Measurements from ENCODE around the gene MAPKAP1. TPM values are rescaled to one million over a fixed set of nuclear protein-coding genes. Genes with fewer than 3 reads are reported as not detected.

The MAPKAP1 gene
- total and polyA plus RNA-seq, 3 experiments from 2014 or later: 64.7 to 119 (median 111) TPM

GRCh38 chr9:125621170-125621569 is 85.8 kb downstream of the MAPKAP1 start:
- Mint-ChIP-seq H3K27me3 (no peaks in the 10 kb centered on the region), H3K36me3 (peaks cover 0 to 2% (median 1%) of the 10 kb centered on the region in 3 donors), H3K4me1 (peaks cover 20 to 35% (median 22%) of the 10 kb centered on the region in 3 donors), H3K9me3 (no peaks in the 10 kb centered on the region), H3K4me3 (no peak overlapping the region), H3K27ac (no peak overlapping the region)
- no peak for DNase-seq
- ChIA-PET CTCF (no interaction called here), POLR2A (no interaction called here)
- Histone ChIP-seq H3K4me3 (ENCODE audit: low read length) (no peak overlapping the region), H3K4me1 (ENCODE audit: insufficient read depth, low read length) (no peaks in the 10 kb centered on the region), H3K27ac (ENCODE audit: low read depth, low read length) (no peak overlapping the region), H3K36me3 (ENCODE audit: insufficient read depth, low read length) (no peaks in the 10 kb centered on the region), H3K27me3 (ENCODE audit: insufficient read depth, low read length, poor library complexity, severe bottlenecking) (no peaks in the 10 kb centered on the region), H3K9me3 (ENCODE audit: low read length) (no peaks in the 10 kb centered on the region)

GRCh38 chr9:125620216-125620615 is 86.8 kb downstream of the MAPKAP1 start:
- Mint-ChIP-seq H3K27me3 (no peaks in the 10 kb centered on the region), H3K36me3 (peaks cover 0 to 2% (median 0%) of the 10 kb centered on the region in 3 donors), H3K4me3 (no peak overlapping the region), H3K4me1 (peaks cover 21 to 31% (median 25%) of the 10 kb centered on the region in 3 donors), H3K27ac (no peak overlapping the region), H3K9me3 (no peaks in the 10 kb centered on the region)
- Histone ChIP-seq H3K4me1 (ENCODE audit: insufficient read depth, low read length) (no peaks in the 10 kb centered on the region), H3K4me3 (ENCODE audit: low read length) (no peak overlapping the region), H3K27ac (ENCODE audit: low read depth, low read length) (no peak overlapping the region), H3K36me3 (ENCODE audit: insufficient read depth, low read length) (no peaks in the 10 kb centered on the region), H3K9me3 (ENCODE audit: low read length) (no peaks in the 10 kb centered on the region), H3K27me3 (ENCODE audit: insufficient read depth, low read length, poor library complexity, severe bottlenecking) (no peaks in the 10 kb centered on the region)
- ChIA-PET CTCF (no interaction called here), POLR2A (no interaction called here)
- no peak for DNase-seq

DNA sequence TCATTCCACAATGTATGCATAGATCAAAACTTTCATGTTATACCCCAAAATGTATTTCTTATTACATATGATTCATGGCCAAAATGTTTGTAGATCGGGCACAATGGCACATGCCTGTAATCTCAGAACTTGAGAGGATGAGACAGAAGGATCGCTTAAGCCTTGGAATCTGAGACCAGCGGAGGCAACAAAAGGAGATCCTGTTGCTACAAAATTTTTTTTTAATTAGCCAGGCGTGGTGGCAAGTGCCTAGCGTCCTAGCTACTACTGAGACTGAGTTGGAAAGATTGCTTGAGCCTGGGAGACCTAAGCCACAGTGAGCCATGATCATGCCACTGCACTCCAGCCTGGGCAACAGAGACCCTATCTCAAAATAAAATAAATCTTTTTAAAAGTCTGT is 89.9 kb downstream of the MAPKAP1 start:
- H3K4me1 Mint-ChIP-seq: peaks cover 30 to 45% (median 35%) of the 10 kb centered on the region in 3 donors
- H3K4me1 ChIP-seq (ENCODE audit: insufficient read depth, low read length): no peaks in the 10 kb centered on the region
- H3K27me3 Mint-ChIP-seq: no peaks in the 10 kb centered on the region
- DNase-seq: no peak
- H3K27me3 ChIP-seq (ENCODE audit: insufficient read depth, low read length, poor library complexity, severe bottlenecking): no peaks in the 10 kb centered on the region
- H3K4me3 ChIP-seq (ENCODE audit: low read length): no peak overlapping the region
- no peaks in the 10 kb centered on the region for H3K9me3 Mint-ChIP-seq
- H3K9me3 ChIP-seq (ENCODE audit: low read length): no peaks in the 10 kb centered on the region
- H3K27ac Mint-ChIP-seq: no peak overlapping the region
- peaks cover 0 to 2% (median 0%) of the 10 kb centered on the region in 3 donors for H3K36me3 Mint-ChIP-seq
- no peak overlapping the region for H3K27ac ChIP-seq (ENCODE audit: low read depth, low read length)
- H3K36me3 ChIP-seq (ENCODE audit: insufficient read depth, low read length): no peaks in the 10 kb centered on the region
- ChIA-PET POLR2A (no interaction called here), CTCF (no interaction called here)
- no peak overlapping the region for H3K4me3 Mint-ChIP-seq

GRCh38 chr9:125613141-125613540 is 93.9 kb downstream of the MAPKAP1 start:
- Mint-ChIP-seq H3K4me1 (peaks cover 33 to 61% (median 55%) of the 10 kb centered on the region in 3 donors), H3K27ac (peak overlapping the region in 1 of 8 donors; percentile 5), H3K9me3 (no peaks in the 10 kb centered on the region), H3K27me3 (no peaks in the 10 kb centered on the region), H3K36me3 (peaks cover 0 to 3% (median 0%) of the 10 kb centered on the region in 3 donors), H3K4me3 (no peak overlapping the region)
- CTCF ChIA-PET: no interaction called here
- POLR2A ChIA-PET: no interaction called here
- Histone ChIP-seq H3K27me3 (ENCODE audit: insufficient read depth, low read length, poor library complexity, severe bottlenecking) (no peaks in the 10 kb centered on the region), H3K36me3 (ENCODE audit: insufficient read depth, low read length) (no peaks in the 10 kb centered on the region), H3K4me1 (ENCODE audit: insufficient read depth, low read length) (no peaks in the 10 kb centered on the region), H3K27ac (ENCODE audit: low read depth, low read length) (no peak overlapping the region), H3K9me3 (ENCODE audit: low read length) (no peaks in the 10 kb centered on the region), H3K4me3 (ENCODE audit: low read length) (no peak overlapping the region)
- DNase-seq: no peak

GRCh38 chr9:125612616-125613015 is 94.4 kb downstream of the MAPKAP1 start:
- no peaks in the 10 kb centered on the region for H3K9me3 Mint-ChIP-seq
- DNase-seq: no peak
- ChIA-PET CTCF (no interaction called here), POLR2A (no interaction called here)
- H3K27ac ChIP-seq (ENCODE audit: low read depth, low read length): no peak overlapping the region
- no peaks in the 10 kb centered on the region for H3K36me3 ChIP-seq (ENCODE audit: insufficient read depth, low read length)
- no peaks in the 10 kb centered on the region for H3K27me3 Mint-ChIP-seq
- no peaks in the 10 kb centered on the region for H3K4me1 ChIP-seq (ENCODE audit: insufficient read depth, low read length)
- no peaks in the 10 kb centered on the region for H3K27me3 ChIP-seq (ENCODE audit: insufficient read depth, low read length, poor library complexity, severe bottlenecking)
- no peak overlapping the region for H3K4me3 ChIP-seq (ENCODE audit: low read length)
- peaks cover 0 to 3% (median 0%) of the 10 kb centered on the region in 3 donors for H3K36me3 Mint-ChIP-seq
- peak overlapping the region in 1 of 8 donors; percentile 5 for H3K27ac Mint-ChIP-seq
- H3K4me1 Mint-ChIP-seq: peaks cover 33 to 61% (median 54%) of the 10 kb centered on the region in 3 donors
- H3K9me3 ChIP-seq (ENCODE audit: low read length): no peaks in the 10 kb centered on the region
- H3K4me3 Mint-ChIP-seq: no peak overlapping the region

GRCh38 chr9:125611121-125611765 is 95.8 kb downstream of the MAPKAP1 start:
- Histone ChIP-seq H3K4me3 (ENCODE audit: low read length) (no peak overlapping the region), H3K9me3 (ENCODE audit: low read length) (no peaks in the 10 kb centered on the region), H3K27ac (ENCODE audit: low read depth, low read length) (no peak overlapping the region), H3K4me1 (ENCODE audit: insufficient read depth, low read length) (no peaks in the 10 kb centered on the region), H3K36me3 (ENCODE audit: insufficient read depth, low read length) (no peaks in the 10 kb centered on the region), H3K27me3 (ENCODE audit: insufficient read depth, low read length, poor library complexity, severe bottlenecking) (no peaks in the 10 kb centered on the region)
- ChIA-PET CTCF (no interaction called here), POLR2A (no interaction called here)
- no peak overlapping the region for H3K4me3 Mint-ChIP-seq
- H3K9me3 Mint-ChIP-seq: no peaks in the 10 kb centered on the region
- H3K36me3 Mint-ChIP-seq: peaks cover 0 to 3% (median 0%) of the 10 kb centered on the region in 3 donors
- DNase-seq: no peak
- H3K27ac Mint-ChIP-seq: peak overlapping the region in 2 of 8 donors; percentile 22 to 48
- no peaks in the 10 kb centered on the region for H3K27me3 Mint-ChIP-seq
- peaks cover 30 to 55% (median 50%) of the 10 kb centered on the region in 3 donors for H3K4me1 Mint-ChIP-seq

- Histone ChIP-seq H3K4me3 (ENCODE audit: low read length) (no peak overlapping the region), H3K27ac (ENCODE audit: low read depth, low read length) (no peak overlapping the region), H3K4me1 (ENCODE audit: insufficient read depth, low read length) (no peaks in the 10 kb centered on the region), H3K9me3 (ENCODE audit: low read length) (no peaks in the 10 kb centered on the region), H3K36me3 (ENCODE audit: insufficient read depth, low read length) (no peaks in the 10 kb centered on the region), H3K27me3 (ENCODE audit: insufficient read depth, low read length, poor library complexity, severe bottlenecking) (no peaks in the 10 kb centered on the region)
- no peak for DNase-seq
- Mint-ChIP-seq H3K27me3 (no peaks in the 10 kb centered on the region), H3K36me3 (peaks cover 0 to 4% (median 0%) of the 10 kb centered on the region in 3 donors), H3K9me3 (no peaks in the 10 kb centered on the region), H3K4me3 (no peak overlapping the region), H3K4me1 (peaks cover 29 to 59% (median 54%) of the 10 kb centered on the region in 3 donors), H3K27ac (no peak overlapping the region)
- ChIA-PET POLR2A (no interaction called here), CTCF (interaction anchor here (1.2 kb wide), 1 partner anchor 9 kb away, joined by 4 read pairs; no protein-coding TSS in a partner anchor)
These were observed 97.3 kb downstream of the MAPKAP1 start for GRCh38 chr9:125609744-125610143.

- Mint-ChIP-seq H3K4me3 (no peak overlapping the region), H3K9me3 (no peaks in the 10 kb centered on the region), H3K27ac (no peak overlapping the region), H3K4me1 (peaks cover 29 to 62% (median 54%) of the 10 kb centered on the region in 3 donors), H3K27me3 (no peaks in the 10 kb centered on the region), H3K36me3 (peaks cover 0 to 4% (median 0%) of the 10 kb centered on the region in 3 donors)
- no peaks in the 10 kb centered on the region for H3K27me3 ChIP-seq (ENCODE audit: insufficient read depth, low read length, poor library complexity, severe bottlenecking)
- H3K4me1 ChIP-seq (ENCODE audit: insufficient read depth, low read length): no peaks in the 10 kb centered on the region
- no peaks in the 10 kb centered on the region for H3K36me3 ChIP-seq (ENCODE audit: insufficient read depth, low read length)
- CTCF ChIA-PET: no interaction called here
- no peak overlapping the region for H3K4me3 ChIP-seq (ENCODE audit: low read length)
- no peak for DNase-seq
- POLR2A ChIA-PET: no interaction called here
- no peak overlapping the region for H3K27ac ChIP-seq (ENCODE audit: low read depth, low read length)
- no peaks in the 10 kb centered on the region for H3K9me3 ChIP-seq (ENCODE audit: low read length)
These were observed 98.4 kb downstream of the MAPKAP1 start for GRCh38 chr9:125608489-125609224.

Measured in CD8-positive, alpha-beta memory T cell (primary cell).